HepG2 (cell line): ENCODE results near the gene RGS19. TPM values are rescaled to one million over a fixed set of nuclear protein-coding genes. Genes with fewer than 3 reads are reported as not detected.

Experiments used
- AGO1 ChIP-seq: fragments of 200-400 bp; formaldehyde crosslinking; IDR thresholded peaks from 2 replicates; pipeline ENCODE4 v1.6.1; 2017; ENCODE audit warnings: mild to moderate bottlenecking, low read depth, low read length, moderate library complexity; ENCODE audit not compliant: poor library complexity, severe bottlenecking
- ATF2 ChIP-seq: sonication (generic); formaldehyde crosslinking; IDR thresholded peaks from 2 replicates; pipeline ENCODE4 v1.4.0; 2020; ENCODE audit warnings: missing genetic modification reagents
- ATF7-NPFF ChIP-seq: sonication (generic); formaldehyde crosslinking; IDR thresholded peaks from 2 replicates; pipeline ENCODE4 v1.8.1; 2023; ENCODE audit warnings: mild to moderate bottlenecking, low read depth, missing genetic modification reagents, moderate library complexity
- CHD4 ChIP-seq: fragments of 200-600 bp; sonication (generic); IDR thresholded peaks from 2 replicates; pipeline ENCODE4 v1.7.0; 2017; ENCODE audit warnings: mild to moderate bottlenecking, low read length, borderline replicate concordance
- EED ChIP-seq: sonication (generic); formaldehyde crosslinking; IDR thresholded peaks from 2 replicates; pipeline ENCODE4 v1.5.0; 2020; ENCODE audit warnings: mild to moderate bottlenecking, missing genetic modification reagents
- FIP1L1 ChIP-seq: fragments of 200-400 bp; formaldehyde crosslinking; IDR thresholded peaks from 2 replicates; pipeline ENCODE4 v1.6.1; 2018; ENCODE audit warnings: low read depth, mild to moderate bottlenecking, low read length, moderate library complexity, borderline replicate concordance; ENCODE audit not compliant: insufficient read depth
- HIC2 ChIP-seq: sonication (generic); formaldehyde crosslinking; IDR thresholded peaks from 2 replicates; pipeline ENCODE4 v1.9.0; 2022; ENCODE audit warnings: low read depth, missing genetic modification reagents
- HNRNPL ChIP-seq: fragments of 200-400 bp; formaldehyde crosslinking; IDR thresholded peaks from 2 replicates; pipeline ENCODE4 v1.6.1; 2017; ENCODE audit warnings: mild to moderate bottlenecking, low read depth, low read length
- KDM5A ChIP-seq: fragments of 200-600 bp; sonication (generic); IDR thresholded peaks from 2 replicates; pipeline ENCODE4 v1.7.0; 2018; ENCODE audit warnings: antibody characterized with exemption, mild to moderate bottlenecking, low read length, borderline replicate concordance
- MIER2 ChIP-seq: IDR thresholded peaks from 2 replicates; pipeline ENCODE4 v1.6.1; 2016; ENCODE audit warnings: missing biosample characterization, missing genetic modification reagents
- NFYC ChIP-seq: IDR thresholded peaks from 2 replicates; pipeline ENCODE4 v1.6.1; 2016; ENCODE audit warnings: missing genetic modification reagents, missing compliant biosample characterization
- POLR2G ChIP-seq: fragments of 200-400 bp; formaldehyde crosslinking; IDR thresholded peaks from 2 replicates; pipeline ENCODE4 v1.6.1; 2018; ENCODE audit warnings: mild to moderate bottlenecking, low read depth, low read length, moderate library complexity
- TGIF2 ChIP-seq: IDR thresholded peaks from 2 replicates; pipeline ENCODE4 v1.6.1; 2016; ENCODE audit warnings: control low read depth, missing compliant biosample characterization
- ZFYVE20 ChIP-seq: sonication (generic); formaldehyde crosslinking; IDR thresholded peaks from 2 replicates; pipeline ENCODE4 v1.8.0; 2023; ENCODE audit warnings: low read depth, mild to moderate bottlenecking, moderate library complexity, missing genetic modification reagents, borderline replicate concordance
- ZNF207 ChIP-seq: fragments of 450-650 bp; IDR thresholded peaks from 2 replicates; pipeline ENCODE4 v1.6.1; 2016; ENCODE audit warnings: antibody characterized with exemption, borderline replicate concordance
- ZNF317 ChIP-seq: sonication (generic); formaldehyde crosslinking; IDR thresholded peaks from 2 replicates; pipeline ENCODE4 v1.5.0; 2020; ENCODE audit warnings: mild to moderate bottlenecking, missing genetic modification reagents
- ZNF33B ChIP-seq: sonication (generic); formaldehyde crosslinking; IDR thresholded peaks from 2 replicates; pipeline ENCODE4 v1.5.1; 2020; ENCODE audit warnings: mild to moderate bottlenecking, missing genetic modification reagents
- ZNF501 ChIP-seq: sonication (generic); formaldehyde crosslinking; IDR thresholded peaks from 2 replicates; pipeline ENCODE4 v1.5.1; 2020; ENCODE audit warnings: mild to moderate bottlenecking, moderate library complexity, missing genetic modification reagents
- ZNF569 ChIP-seq: sonication (generic); formaldehyde crosslinking; IDR thresholded peaks from 2 replicates; pipeline ENCODE4 v1.5.0; 2020; ENCODE audit warnings: mild to moderate bottlenecking, missing genetic modification reagents, moderate library complexity, borderline replicate concordance
- ZNF781 ChIP-seq: sonication (generic); formaldehyde crosslinking; IDR thresholded peaks from 2 replicates; pipeline ENCODE4 v1.5.1; 2020; ENCODE audit warnings: borderline replicate concordance, mild to moderate bottlenecking, missing genetic modification reagents; ENCODE audit errors: not compliant biosample characterization
- ZNF782 ChIP-seq: sonication (generic); formaldehyde crosslinking; IDR thresholded peaks from 2 replicates; pipeline ENCODE4 v1.4.0; 2020; ENCODE audit warnings: missing genetic modification reagents, mild to moderate bottlenecking, borderline replicate concordance
- ZNF816 ChIP-seq: sonication (generic); formaldehyde crosslinking; IDR thresholded peaks from 2 replicates; pipeline ENCODE4 v1.8.0; 2022; ENCODE audit warnings: missing genetic modification reagents, mild to moderate bottlenecking, borderline replicate concordance
- ZZZ3 ChIP-seq: sonication (generic); formaldehyde crosslinking; IDR thresholded peaks from 2 replicates; pipeline ENCODE4 v1.4.0; 2020; ENCODE audit warnings: missing genetic modification reagents, mild to moderate bottlenecking, borderline replicate concordance
- polyA plus RNA-seq, 8 experiments: library from polyadenylated mRNA; depleted of rRNA in 3 of 8; stranded (reverse) in 7 of 8; unstranded in 1 of 8; fragments of >200 nt; fragmentation: Illumina TruSeq in 4 of 8; extraction: Trizol in 4 of 8; gene quantifications; 2 replicates each; pipeline versions ENCODE4 v1.2.1 to v1.2.3, GENCODE V29; 2011 to 2016; ENCODE audit warnings: low read depth in 4 of 8, missing spikeins in 1 of 8, mixed read lengths in 1 of 8; ENCODE audit not compliant: insufficient read depth in 1 of 8
- total RNA-seq, 5 experiments: library from RNA; depleted of rRNA; stranded (reverse); fragments of >200 nt; fragmentation: Illumina TruSeq; extraction: Trizol; gene quantifications; 2 replicates each; pipeline ENCODE4 v1.2.3, GENCODE V29; 2016; ENCODE audit warnings: low read depth in 1 of 5
- TF ChIP-seq, protein P1 (sequence below): sonication (generic); formaldehyde crosslinking; IDR thresholded peaks from 2 replicates; pipeline ENCODE4 v1.5.0; 2020; ENCODE audit warnings: mild to moderate bottlenecking, low read depth, missing genetic modification reagents, borderline replicate concordance
- TF ChIP-seq, protein P2 (sequence below): sonication (generic); formaldehyde crosslinking; IDR thresholded peaks from 2 replicates; pipeline ENCODE4 v1.8.0; 2022; ENCODE audit warnings: missing genetic modification reagents, low read depth, mild to moderate bottlenecking, borderline replicate concordance

RGS19 gene
- total and polyA plus RNA-seq, 2 of the 13 experiments (the other 11 are each of a cell fraction or from before 2014, with no cell fraction given), result 10.7 to 11.9 TPM

- TF ChIP-seq, protein P1, sequence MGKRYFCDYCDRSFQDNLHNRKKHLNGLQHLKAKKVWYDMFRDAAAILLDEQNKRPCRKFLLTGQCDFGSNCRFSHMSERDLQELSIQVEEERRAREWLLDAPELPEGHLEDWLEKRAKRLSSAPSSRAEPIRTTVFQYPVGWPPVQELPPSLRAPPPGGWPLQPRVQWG (CRISPR knock-in tag), result no peak
- TF ChIP-seq ZNF501 (CRISPR knock-in tag) (0 out of 2 replicates have a peak, but pooled peaks have one; percentile 8), ZZZ3 (CRISPR knock-in tag) (0 out of 2 replicates have a peak, but pooled peaks have one; percentile 58), ZNF207 (no peak), ZNF781 (CRISPR knock-in tag) (peak; percentile 32), ATF7-NPFF (no peak), FIP1L1 (peak; percentile 29; the same call in 1 of the 2 replicates), ZFYVE20 (CRISPR knock-in tag) (no peak), HNRNPL (peak; percentile 69; the same call in 1 of the 2 replicates), ATF2 (CRISPR knock-in tag) (no peak; the same call in 1 of the 2 replicates), ZNF317 (CRISPR knock-in tag) (no peak), TGIF2 (no peak), ZNF33B (CRISPR knock-in tag) (no peak), CHD4 (no peak), MIER2 (no peak), ZNF816 (CRISPR knock-in tag) (0 out of 2 replicates have a peak, but pooled peaks have one; percentile 57), HIC2 (CRISPR knock-in tag) (peak; percentile 59; the same call in 1 of the 2 replicates), AGO1 (peak; percentile 77), POLR2G (peak; percentile 20; the same call in 1 of the 2 replicates), ZNF569 (CRISPR knock-in tag) (0 out of 2 replicates have a peak, but pooled peaks have one; percentile 30), EED (peak; percentile 62; the same call in 1 of the 2 replicates), NFYC (CRISPR knock-in tag) (no peak), KDM5A (peak; percentile 41; the same call in 1 of the 2 replicates), ZNF782 (CRISPR knock-in tag) (0 out of 2 replicates have a peak, but pooled peaks have one; percentile 51)
- TF ChIP-seq, protein P2, sequence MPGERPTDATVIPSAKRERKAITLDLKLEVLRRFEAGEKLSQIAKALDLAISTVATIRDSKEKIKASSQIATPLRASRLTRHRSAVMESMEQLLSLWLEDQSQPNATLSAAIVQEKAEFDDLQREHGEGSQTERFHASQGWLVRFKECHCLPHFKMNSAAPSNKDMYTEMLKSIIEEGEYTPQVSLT (CRISPR knock-in tag), result 0 out of 2 replicates have a peak, but pooled peaks have one; percentile 40
Observed at GRCh38 chr20:64064145-64064698, 15.1 kb downstream of the RGS19 start (continued).
